SU-DHL-6 (cell line): ENCODE data around the gene CLIP4.

Source experiments
- CTCF ChIP-seq: fragments of 200-600 bp; sonication (generic); IDR thresholded peaks from one replicate; pipeline ENCODE4 v1.5.1; 2017; ENCODE audit warnings: antibody characterized with exemption, mild to moderate bottlenecking, low read length, moderate library complexity; ENCODE audit not compliant: insufficient read depth, poor library complexity, severe bottlenecking
- EZH2phosphoT487 ChIP-seq: fragments of 200-600 bp; sonication (generic), shearing (Covaris generic); conservative IDR thresholded peaks from 2 replicates; pipeline ENCODE4 v1.6.1; 2018; ENCODE audit warnings: mild to moderate bottlenecking, antibody characterized with exemption, low read length, moderate library complexity, mixed read lengths

- TF ChIP-seq CTCF (no peak), EZH2phosphoT487 (no peak)
Observed at GRCh38 chr2:29130295-29130694, 15.1 kb downstream of the CLIP4 start.
